Loucy (cell line): Measurements from ENCODE around the gene PARM1.

Source experiments
- H2AFZ ChIP-seq: fragments of 200-600 bp; sonication (generic); 2 replicates; pipeline ENCODE4 v1.6.0; 2016; ENCODE audit warnings: antibody characterized with exemption, mild to moderate bottlenecking, low read length, moderate library complexity
- H3F3A ChIP-seq: fragments of 200-600 bp; 2 replicates; pipeline ENCODE4 v1.6.0; 2016; ENCODE audit warnings: antibody characterized with exemption, low read depth, mild to moderate bottlenecking
- H3K27me3 ChIP-seq: fragments of 200-600 bp; sonication (generic); 2 replicates; pipeline ENCODE4 v1.6.1; 2014; ENCODE audit warnings: low read length, mild to moderate bottlenecking; ENCODE audit not compliant: insufficient read depth, poor library complexity, severe bottlenecking
- H3K36me3 ChIP-seq: fragments of 200-600 bp; sonication (generic); 2 replicates; pipeline ENCODE4 v1.6.1; 2016; ENCODE audit warnings: low read length; ENCODE audit not compliant: insufficient read depth
- H3K4me1 ChIP-seq: fragments of 200-600 bp; sonication (generic); 2 replicates; pipeline ENCODE4 v1.5.1; 2014; ENCODE audit warnings: low read length, mild to moderate bottlenecking; ENCODE audit not compliant: insufficient read depth, poor library complexity, severe bottlenecking
- H3K4me2 ChIP-seq: fragments of 200-600 bp; sonication (generic); 2 replicates; pipeline ENCODE4 v1.6.0; 2014; ENCODE audit warnings: antibody characterized with exemption, low read length, low read depth, mild to moderate bottlenecking; ENCODE audit not compliant: poor library complexity, severe bottlenecking
- H3K4me3 ChIP-seq: fragments of 200-600 bp; sonication (generic); 2 replicates; pipeline ENCODE4 v1.5.1; 2014; ENCODE audit warnings: low read length, mild to moderate bottlenecking, mixed read lengths; ENCODE audit not compliant: poor library complexity, severe bottlenecking
- H3K79me2 ChIP-seq: fragments of 200-600 bp; sonication (generic); 2 replicates; pipeline ENCODE4 v1.6.1; 2014; ENCODE audit warnings: low read length; ENCODE audit not compliant: insufficient read depth
- H3K9ac ChIP-seq: fragments of 200-600 bp; sonication (generic); 2 replicates; pipeline ENCODE4 v1.6.0; 2014; ENCODE audit warnings: mild to moderate bottlenecking, low read depth, low read length, moderate library complexity; ENCODE audit not compliant: poor library complexity, severe bottlenecking
- H3K9me2 ChIP-seq: fragments of 200-600 bp; sonication (generic); replicated peaks from 2 replicates; pipeline ENCODE4 v1.6.1; 2016; ENCODE audit warnings: low read depth, low read length, mixed read lengths
- H3K9me3 ChIP-seq: fragments of 200-600 bp; sonication (generic); 2 replicates; pipeline ENCODE4 v1.6.1; 2014; ENCODE audit warnings: mild to moderate bottlenecking, antibody characterized with exemption, low read length, low read depth; ENCODE audit not compliant: insufficient read depth
- H4K20me1 ChIP-seq: fragments of 200-600 bp; sonication (generic); 2 replicates; pipeline ENCODE4 v1.6.0; 2014; ENCODE audit warnings: antibody characterized with exemption, low read length, mild to moderate bottlenecking; ENCODE audit not compliant: insufficient read depth, poor library complexity, severe bottlenecking
- EZH2phosphoT487 ChIP-seq: fragments of 200-600 bp; IDR thresholded peaks from 2 replicates; pipeline ENCODE4 v1.6.1; 2018; ENCODE audit warnings: antibody characterized with exemption, mild to moderate bottlenecking, moderate library complexity, borderline replicate concordance
- TF ChIP-seq, protein P1 (sequence below): fragments of 200-600 bp; sonication (generic); conservative IDR thresholded peaks from 2 replicates; pipeline ENCODE4 v1.5.1; 2014; ENCODE audit warnings: mild to moderate bottlenecking, antibody characterized with exemption, low read length

Gene PARM1

DNA sequence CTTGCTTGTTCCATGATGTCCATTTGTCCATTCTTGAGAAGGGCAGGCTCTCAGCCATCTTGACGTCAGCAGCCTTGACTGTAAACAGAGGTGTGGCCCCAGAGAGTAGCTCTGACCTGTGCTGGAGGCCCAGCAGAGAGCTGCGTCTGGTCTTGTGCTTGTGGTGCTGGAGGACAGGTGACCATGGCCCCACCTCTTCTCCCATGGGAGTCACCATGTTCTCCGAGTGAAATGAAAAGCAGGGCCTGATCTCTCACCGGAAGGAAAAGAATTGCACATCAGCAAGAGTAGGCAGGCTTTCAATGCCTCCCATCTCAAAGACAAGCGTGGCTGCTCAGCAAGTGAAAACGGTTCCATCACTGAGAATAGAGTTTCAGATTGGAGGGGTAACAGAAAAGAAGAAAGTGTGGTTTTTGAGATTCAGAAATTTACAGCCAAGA, 11.5 kb downstream of the PARM1 start:
- H3K9ac ChIP-seq: no peak overlapping the region
- no peaks in the 10 kb centered on the region for H3K27me3 ChIP-seq
- H3F3A ChIP-seq: no peaks in the 10 kb centered on the region
- no peaks in the 10 kb centered on the region for H3K9me3 ChIP-seq
- H3K4me1 ChIP-seq: peaks cover 12% of the 10 kb centered on the region
- no peaks in the 10 kb centered on the region for H4K20me1 ChIP-seq
- H3K36me3 ChIP-seq: no peaks in the 10 kb centered on the region
- H3K4me2 ChIP-seq: no peak overlapping the region
- H3K79me2 ChIP-seq: no peaks in the 10 kb centered on the region
- no peak overlapping the region for H3K4me3 ChIP-seq
- TF ChIP-seq, protein P1, sequence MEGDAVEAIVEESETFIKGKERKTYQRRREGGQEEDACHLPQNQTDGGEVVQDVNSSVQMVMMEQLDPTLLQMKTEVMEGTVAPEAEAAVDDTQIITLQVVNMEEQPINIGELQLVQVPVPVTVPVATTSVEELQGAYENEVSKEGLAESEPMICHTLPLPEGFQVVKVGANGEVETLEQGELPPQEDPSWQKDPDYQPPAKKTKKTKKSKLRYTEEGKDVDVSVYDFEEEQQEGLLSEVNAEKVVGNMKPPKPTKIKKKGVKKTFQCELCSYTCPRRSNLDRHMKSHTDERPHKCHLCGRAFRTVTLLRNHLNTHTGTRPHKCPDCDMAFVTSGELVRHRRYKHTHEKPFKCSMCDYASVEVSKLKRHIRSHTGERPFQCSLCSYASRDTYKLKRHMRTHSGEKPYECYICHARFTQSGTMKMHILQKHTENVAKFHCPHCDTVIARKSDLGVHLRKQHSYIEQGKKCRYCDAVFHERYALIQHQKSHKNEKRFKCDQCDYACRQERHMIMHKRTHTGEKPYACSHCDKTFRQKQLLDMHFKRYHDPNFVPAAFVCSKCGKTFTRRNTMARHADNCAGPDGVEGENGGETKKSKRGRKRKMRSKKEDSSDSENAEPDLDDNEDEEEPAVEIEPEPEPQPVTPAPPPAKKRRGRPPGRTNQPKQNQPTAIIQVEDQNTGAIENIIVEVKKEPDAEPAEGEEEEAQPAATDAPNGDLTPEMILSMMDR: no peak
- TF ChIP-seq EZH2phosphoT487: no peak
- H2AFZ ChIP-seq: no peak overlapping the region
- H3K9me2 ChIP-seq: no peaks in the 10 kb centered on the region

DNA sequence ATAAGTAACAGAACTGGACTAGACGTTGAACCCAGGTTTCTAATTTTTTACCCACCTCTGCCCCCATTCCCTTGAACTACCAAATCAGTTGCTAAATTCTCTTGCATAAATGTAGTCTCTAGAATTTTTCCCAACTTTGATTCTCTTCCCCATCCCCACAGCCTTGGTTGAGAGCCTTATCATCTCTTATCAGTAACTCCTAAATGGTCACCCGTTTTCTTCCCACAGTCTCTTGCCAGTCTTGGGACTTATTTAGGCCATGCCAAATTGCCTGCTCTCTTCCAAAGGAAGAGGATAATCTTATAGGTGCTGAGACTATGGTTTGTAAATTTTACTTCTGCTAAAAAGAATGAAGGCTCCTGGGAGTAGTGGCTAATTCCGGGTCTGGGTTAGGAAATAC, 13.3 kb downstream of the PARM1 start:
- Histone ChIP-seq H3K9me2 (no peaks in the 10 kb centered on the region), H3K9ac (no peak overlapping the region), H2AFZ (no peak overlapping the region), H3K9me3 (no peaks in the 10 kb centered on the region), H3K27me3 (no peaks in the 10 kb centered on the region), H3K4me3 (no peak overlapping the region), H3K4me1 (peaks cover 3% of the 10 kb centered on the region), H4K20me1 (no peaks in the 10 kb centered on the region), H3K79me2 (no peaks in the 10 kb centered on the region), H3F3A (no peaks in the 10 kb centered on the region), H3K4me2 (no peak overlapping the region), H3K36me3 (no peaks in the 10 kb centered on the region)
- TF ChIP-seq, protein P1: no peak
- no peak for TF ChIP-seq EZH2phosphoT487

DNA sequence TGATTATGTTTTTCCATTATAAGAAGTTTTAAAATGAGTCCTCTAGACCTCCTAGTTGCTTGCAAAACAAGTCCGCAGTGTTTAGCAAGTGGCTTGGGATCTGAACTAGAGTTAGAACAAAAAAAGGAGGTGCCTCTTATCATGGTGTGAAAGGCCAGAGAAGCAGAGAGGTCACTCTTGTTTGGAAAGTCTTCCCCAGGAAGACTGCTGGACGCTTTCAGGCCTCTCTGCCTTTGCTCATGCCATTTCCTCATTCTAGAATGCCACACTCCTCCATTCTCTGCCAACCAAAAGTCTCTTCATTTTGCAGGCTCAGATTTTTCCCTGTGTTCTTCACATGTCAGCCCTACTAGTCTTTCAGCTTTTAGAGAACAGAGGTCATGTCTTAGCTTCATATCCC, 14.9 kb downstream of the PARM1 start:
- H3K36me3 ChIP-seq: no peaks in the 10 kb centered on the region
- H3K9ac ChIP-seq: no peak overlapping the region
- H3K4me1 ChIP-seq: no peaks in the 10 kb centered on the region
- no peak overlapping the region for H3K4me3 ChIP-seq
- no peak overlapping the region; the same call in 1 of the 2 replicates for H2AFZ ChIP-seq
- no peaks in the 10 kb centered on the region for H4K20me1 ChIP-seq
- TF ChIP-seq EZH2phosphoT487: no peak
- TF ChIP-seq, protein P1: no peak
- no peak overlapping the region for H3K4me2 ChIP-seq
- no peaks in the 10 kb centered on the region for H3K27me3 ChIP-seq
- H3K79me2 ChIP-seq: no peaks in the 10 kb centered on the region
- no peaks in the 10 kb centered on the region for H3F3A ChIP-seq
- H3K9me2 ChIP-seq: no peaks in the 10 kb centered on the region
- H3K9me3 ChIP-seq: no peaks in the 10 kb centered on the region
